K562 (cell line): ENCODE results near the gene B3GNT7. TPM values are rescaled to one million over a fixed set of nuclear protein-coding genes. Genes with fewer than 3 reads are reported as not detected.

Experiments used
- ATAC-seq: fragments of 200-7000 bp; cut with Tn5 transposase; 3 replicates; pipeline ENCODE4 v1.9.1; 2020; ENCODE audit warnings: moderate library complexity
- BruUV-seq: library from RNA; stranded (reverse); fragments of 400-500 nt; replicated peaks from 2 replicates; lab custom pipeline; 2021; lab: Mats Ljungman, UMichigan
- CTCF ChIA-PET: fragments of 300-600 bp; formaldehyde crosslinking; extraction: SDS; loops from one replicate; lab custom pipeline; 2021; ENCODE audit warnings: low intra/inter-chr PET ratio; lab: Yijun Ruan, JAX
- POLR2A ChIA-PET: fragments of 300-600, 350-650 bp; sonication (Branson Sonifier 250); formaldehyde crosslinking; extraction: SDS; loops from one replicate; lab custom pipeline; 2021; ENCODE audit warnings: antibody characterized with exemption, inconsistent platforms; lab: Yijun Ruan, JAX
- DNase-seq, 4 experiments: peaks; one replicate each; pipeline versions ENCODE4 v3.0.0 to v3.0.0-alpha.2; 2011 to 2018; ENCODE audit warnings: low spot score in 3 of 4, mixed read lengths in 3 of 4; ENCODE audit errors: extremely low read depth in 1 of 4
- FAIRE-seq: peaks from 2 replicates; lab custom pipeline; 2011; peaks lifted over from hg19 to GRCh38; lab: Jason Lieb, UNC
- H2AFZ ChIP-seq: 2 replicates; pipeline ENCODE4 v1.6.0; 2011; ENCODE audit warnings: low read depth, low read length, control low read depth, inconsistent platforms
- H3K27ac ChIP-seq: fragments of 200-600 bp; 3 replicates; pipeline ENCODE4 v1.8.0; 2011; ENCODE audit warnings: low read depth, mild to moderate bottlenecking, control low read depth, inconsistent platforms, low read length, moderate library complexity, mixed read lengths; ENCODE audit errors: extremely low read depth
- H3K27me3 ChIP-seq, 2 experiments: fragments of 300-600 bp in 1 of 2; 2 replicates in 1 of 2; 3 replicates in 1 of 2; pipeline versions ENCODE4 v1.6.0 to v1.8.0; 2011; ENCODE audit warnings: inconsistent platforms in 2 of 2, low read length in 2 of 2, mild to moderate bottlenecking in 1 of 2, mixed read lengths in 1 of 2, moderate library complexity in 1 of 2; ENCODE audit not compliant: control insufficient read depth in 2 of 2, insufficient read depth in 2 of 2
- H3K36me3 ChIP-seq: fragments of 300-600 bp; 3 replicates; pipeline ENCODE4 v1.8.0; 2011; ENCODE audit warnings: mild to moderate bottlenecking, low read length, inconsistent platforms; ENCODE audit not compliant: control insufficient read depth, insufficient read depth
- H3K4me1 ChIP-seq, 2 experiments: fragments of 200-600 bp in 1 of 2; replicated peaks in 1 of 2; 2 replicates in 1 of 2; 3 replicates in 1 of 2; pipeline versions ENCODE4 v1.5.1 to v1.8.0; 2011; ENCODE audit warnings: inconsistent platforms in 2 of 2, low read length in 2 of 2, mild to moderate bottlenecking in 1 of 2, mixed read lengths in 1 of 2, moderate library complexity in 1 of 2; ENCODE audit not compliant: control insufficient read depth in 2 of 2, insufficient read depth in 2 of 2
- H3K4me2 ChIP-seq: 2 replicates; pipeline ENCODE4 v1.6.1; 2011; ENCODE audit warnings: low read length, control low read depth, inconsistent platforms, mixed read lengths; ENCODE audit not compliant: insufficient read depth
- H3K4me3 ChIP-seq: fragments of 200-600 bp; sonication (generic), shearing (Covaris generic); 2 replicates; pipeline ENCODE4 v1.5.1; 2016; ENCODE audit warnings: control low read depth, inconsistent platforms
- H3K79me2 ChIP-seq: fragments of 200-600 bp; 3 replicates; pipeline ENCODE4 v1.8.0; 2011; ENCODE audit warnings: low read length, inconsistent platforms; ENCODE audit not compliant: control insufficient read depth, insufficient read depth
- H3K9ac ChIP-seq, 2 experiments: 2 replicates each; pipeline versions ENCODE4 v1.6.0 to v1.6.1; 2011; ENCODE audit warnings: low read depth in 2 of 2, low read length in 2 of 2, control low read depth in 1 of 2, inconsistent platforms in 1 of 2, mild to moderate bottlenecking in 1 of 2, mixed read lengths in 1 of 2; ENCODE audit not compliant: insufficient read depth in 1 of 2
- H3K9me1 ChIP-seq: one replicate; pipeline ENCODE4 v1.6.0; 2011; ENCODE audit warnings: inconsistent platforms, mild to moderate bottlenecking, low read length, moderate library complexity; ENCODE audit not compliant: control insufficient read depth, insufficient read depth
- H3K9me3 ChIP-seq: replicated peaks from 2 replicates; pipeline ENCODE4 v1.5.1; 2011; ENCODE audit warnings: low read depth, low read length, inconsistent platforms; ENCODE audit not compliant: control insufficient read depth, insufficient read depth
- H4K20me1 ChIP-seq: replicated peaks from 2 replicates; pipeline ENCODE4 v1.6.1; 2011; ENCODE audit warnings: low read length, inconsistent platforms, mixed read lengths; ENCODE audit not compliant: control insufficient read depth, insufficient read depth
- CBFB ChIP-seq: sonication (generic); formaldehyde crosslinking; IDR thresholded peaks from 2 replicates; pipeline ENCODE4 v1.4.0; 2020; ENCODE audit warnings: mild to moderate bottlenecking, missing genetic modification reagents
- COPS2 ChIP-seq: fragments of 450-650 bp; conservative IDR thresholded peaks from 2 replicates; pipeline ENCODE4 v1.6.1; 2016; ENCODE audit warnings: mild to moderate bottlenecking, moderate library complexity
- FOXA1 ChIP-seq: fragments of 450-650 bp; IDR thresholded peaks from 2 replicates; pipeline ENCODE4 v1.6.1; 2016; ENCODE audit warnings: mild to moderate bottlenecking, borderline replicate concordance
- HDAC3 ChIP-seq: fragments of 450-650 bp; IDR thresholded peaks from 2 replicates; pipeline ENCODE4 v1.6.1; 2018; ENCODE audit warnings: borderline replicate concordance, mild to moderate bottlenecking, moderate library complexity; ENCODE audit not compliant: partially characterized antibody
- LCOR ChIP-seq: sonication (generic); formaldehyde crosslinking; IDR thresholded peaks from 2 replicates; pipeline ENCODE4 v1.8.0; 2022; ENCODE audit warnings: mild to moderate bottlenecking, missing genetic modification reagents
- MAX ChIP-seq: sonication (generic); formaldehyde crosslinking; IDR thresholded peaks from 2 replicates; pipeline ENCODE4 v1.9.0; 2022; ENCODE audit warnings: mild to moderate bottlenecking, missing genetic modification reagents
- MCM7 ChIP-seq, 2 experiments: fragments of 450-650 bp; IDR thresholded peaks; 2 replicates each; pipeline ENCODE4 v1.6.1; 2016 to 2018
- MNT ChIP-seq, 2 experiments: fragments of 450-650 bp; conservative IDR thresholded peaks; 2 replicates each; pipeline ENCODE4 v1.6.1; 2017; ENCODE audit warnings: mild to moderate bottlenecking in 2 of 2, moderate library complexity in 2 of 2
- MXD1 ChIP-seq: fragments of 250-450 bp; sonication (Bioruptor Pico); IDR thresholded peaks from 2 replicates; pipeline ENCODE4 v1.8.0; 2021; ENCODE audit warnings: borderline replicate concordance, mild to moderate bottlenecking, moderate library complexity; ENCODE audit not compliant: poor library complexity, severe bottlenecking
- NBN ChIP-seq: fragments of 450-650 bp; IDR thresholded peaks from 2 replicates; pipeline ENCODE4 v1.6.1; 2016; ENCODE audit warnings: low read depth, mild to moderate bottlenecking
- POLR2AphosphoS2 ChIP-seq: IDR thresholded peaks from 2 replicates; pipeline ENCODE4 v1.6.1; 2012; ENCODE audit warnings: low read length, improper control_type of control experiment
- SMAD1 ChIP-seq: fragments of 150-350 bp; IDR thresholded peaks from 2 replicates; pipeline ENCODE4 v1.6.1; 2014; ENCODE audit warnings: low read length, low read depth; ENCODE audit not compliant: partially characterized antibody
- SMAD3 ChIP-seq: fragments of 450-650 bp; formaldehyde crosslinking; conservative IDR thresholded peaks from 2 replicates; pipeline ENCODE4 v1.4.0; 2020; ENCODE audit warnings: mild to moderate bottlenecking
- TSC22D4 ChIP-seq: fragments of 450-650 bp; IDR thresholded peaks from 2 replicates; pipeline ENCODE4 v1.6.1; 2016; ENCODE audit warnings: missing genetic modification characterization, missing biosample characterization, control low read depth
- ZFX ChIP-seq: sonication (generic); formaldehyde crosslinking; IDR thresholded peaks from 2 replicates; pipeline ENCODE4 v1.8.0; 2022; ENCODE audit warnings: mild to moderate bottlenecking, missing genetic modification reagents, moderate library complexity
- ZNF707 ChIP-seq: fragments of 250-450 bp; sonication (Bioruptor Pico); conservative IDR thresholded peaks from 2 replicates; pipeline ENCODE4 v1.8.0; 2022; ENCODE audit warnings: inconsistent platforms, mild to moderate bottlenecking, moderate library complexity
- ZNF766 ChIP-seq: fragments of 200-800 bp; sonication (Bioruptor generic); conservative IDR thresholded peaks from 2 replicates; pipeline ENCODE4 v1.6.1; 2016; ENCODE audit warnings: missing genetic modification characterization, missing compliant biosample characterization
- ZZZ3 ChIP-seq: fragments of 450-650 bp; IDR thresholded peaks from 2 replicates; pipeline ENCODE4 v1.6.1; 2016; ENCODE audit warnings: antibody characterized with exemption, mild to moderate bottlenecking, moderate library complexity
- WGBS: fragments of 100-300 bp; shearing (Covaris generic); methylation state at CpG from one replicate; pipeline ENCODE4 v1.1.6; 2016; ENCODE audit warnings: low coverage, mixed read lengths; ENCODE audit not compliant: insufficient coverage; ENCODE audit errors: missing lambda C conversion rate; 5-methylcytosine and 5-hydroxymethylcytosine counted together
- in situ Hi-C: fragments of 300-500 bp; cut with MboI; formaldehyde crosslinking; loops from 4 replicates; pipeline ENCODE4 v1.15.0; 2018; ENCODE audit warnings: inconsistent platforms, mixed read lengths
- intact Hi-C: fragments of 100-400 bp; cut with micrococcal nuclease; formaldehyde crosslinking; loops from 2 replicates; pipeline ENCODE4 v1.14.2; 2022
- polyA plus RNA-seq, 8 experiments: library from polyadenylated mRNA; depleted of rRNA in 4 of 8; stranded (reverse) in 5 of 8; unstranded in 3 of 8; fragments of >200 nt; fragmentation: Nextera tagmentation in 2 of 8; fragmentation: Illumina TruSeq in 1 of 8; extraction: Ambion mirVana in 2 of 8; extraction: Trizol in 1 of 8; gene quantifications; 2 replicates each; pipeline versions ENCODE4 v1.2.1 to v1.2.3, GENCODE V29; 2011 to 2014; ENCODE audit warnings: inconsistent platforms in 1 of 8, missing spikeins in 1 of 8
- total RNA-seq, 7 experiments: library from RNA; depleted of rRNA in 6 of 7; stranded (reverse); fragments of >200 nt in 6 of 7; fragmentation: Illumina TruSeq in 2 of 7; extraction: Trizol in 2 of 7; gene quantifications; 2 replicates each; pipeline versions ENCODE4 v1.2.1 to v1.2.3, GENCODE V29; 2011 to 2021; ENCODE audit warnings: low replicate concordance in 1 of 7
- TF ChIP-seq, protein P1 (sequence below): sonication (generic); formaldehyde crosslinking; IDR thresholded peaks from 2 replicates; pipeline ENCODE4 v1.8.0; 2023; ENCODE audit warnings: mild to moderate bottlenecking, missing genetic modification reagents

The B3GNT7 gene
- total and polyA plus RNA-seq, 9 of the 15 experiments (the other 6 are each of a cell fraction or from before 2014, with no cell fraction given), result 0.20 TPM; not detected in 8

DNA sequence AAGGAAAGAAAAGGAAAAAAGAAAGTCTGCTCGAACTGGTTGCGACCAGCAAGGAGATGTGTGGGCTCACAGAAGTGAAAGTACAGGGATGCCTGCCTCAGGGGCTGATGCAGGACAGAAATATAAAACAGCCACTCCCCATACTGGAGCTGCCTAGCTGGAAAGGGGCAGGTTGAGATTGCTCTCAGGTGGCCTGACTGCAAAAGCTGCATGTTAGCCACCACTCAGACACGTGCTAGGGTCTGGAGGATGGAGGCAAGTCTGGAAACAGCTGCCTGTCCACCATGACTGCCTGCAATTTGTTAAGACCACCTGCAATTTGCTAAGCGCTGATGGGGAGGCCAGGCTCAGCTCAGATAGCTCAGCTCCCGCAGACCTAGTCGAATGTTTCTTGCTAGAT lies 17.9 kb downstream of the B3GNT7 start:
- ATAC-seq, result no peak
- Histone ChIP-seq H3K4me2 (no peak overlapping the region), H3K27me3 (peaks cover 0 to 6% of the 10 kb centered on the region in 2 experiments; a peak in 1 of 5 replicates), H3K36me3 (no peaks in the 10 kb centered on the region), H2AFZ (no peak overlapping the region), H3K9me1 (no peaks in the 10 kb centered on the region), H3K9me3 (peaks cover 2% of the 10 kb centered on the region; the same call in 1 of the 2 replicates), H3K27ac (no peak overlapping the region), H3K4me3 (no peak overlapping the region), H3K79me2 (no peaks in the 10 kb centered on the region), H4K20me1 (no peaks in the 10 kb centered on the region), H3K4me1 (no peaks in the 10 kb centered on the region; a peak in 3 of 5 replicates)
- CTCF ChIA-PET, result no interaction called here
- POLR2A ChIA-PET, result interaction anchor here (0.6 to 0.8 kb wide), 2 partner anchors 9 to 50 kb away, joined by 3 read pairs; no protein-coding TSS in a partner anchor
- BruUV-seq, result no TSS peak
- WGBS, result 6% methylated on average over 3 of the region's 6 CpGs
- FAIRE-seq, result no peak
- no peak for DNase-seq
- intact Hi-C loops, result no loop called here
- in situ Hi-C loops, result no loop called here
- TF ChIP-seq ZNF766 (CRISPR knock-in tag) (no peak), FOXA1 (no peak), ZNF707 (CRISPR knock-in tag) (no peak), CBFB (CRISPR knock-in tag) (no peak), HDAC3 (no peak), SMAD3 (no peak), MNT (conservative IDR thresholded peaks at IDR 0.05) (no peak), MCM7 (IDR thresholded peaks at IDR 0.05) (no peak), NBN (no peak), LCOR (CRISPR knock-in tag) (no peak), MXD1 (CRISPR knock-in tag) (no peak), ZFX (CRISPR knock-in tag) (no peak), SMAD1 (no peak), MAX (no peak), POLR2AphosphoS2 (no peak), TSC22D4 (tag) (no peak), COPS2 (no peak), ZZZ3 (no peak)
- TF ChIP-seq, protein P1, sequence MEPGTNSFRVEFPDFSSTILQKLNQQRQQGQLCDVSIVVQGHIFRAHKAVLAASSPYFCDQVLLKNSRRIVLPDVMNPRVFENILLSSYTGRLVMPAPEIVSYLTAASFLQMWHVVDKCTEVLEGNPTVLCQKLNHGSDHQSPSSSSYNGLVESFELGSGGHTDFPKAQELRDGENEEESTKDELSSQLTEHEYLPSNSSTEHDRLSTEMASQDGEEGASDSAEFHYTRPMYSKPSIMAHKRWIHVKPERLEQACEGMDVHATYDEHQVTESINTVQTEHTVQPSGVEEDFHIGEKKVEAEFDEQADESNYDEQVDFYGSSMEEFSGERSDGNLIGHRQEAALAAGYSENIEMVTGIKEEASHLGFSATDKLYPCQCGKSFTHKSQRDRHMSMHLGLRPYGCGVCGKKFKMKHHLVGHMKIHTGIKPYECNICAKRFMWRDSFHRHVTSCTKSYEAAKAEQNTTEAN (CRISPR knock-in tag), result no peak
- TF ChIP-seq, all 486 proteins: peak for 0
- H3K9ac ChIP-seq, result no peak overlapping the region
